NCI-H1694 treated with DMSO at 0.1 percent for 48 hours (cell line): Measurements from ENCODE around the gene FCHSD1.
A peak's percentile ranks its signal among the peaks of the same experiment; 100 is the strongest.

Experiments
- DNase-seq: peaks from one replicate; lab custom pipeline; 2025; lab: John Stamatoyannopoulos, UW

The FCHSD1 gene

GRCh38 chr5:141641634-141642267, 9.5 kb downstream of the FCHSD1 start:
- no peak for DNase-seq

DNA sequence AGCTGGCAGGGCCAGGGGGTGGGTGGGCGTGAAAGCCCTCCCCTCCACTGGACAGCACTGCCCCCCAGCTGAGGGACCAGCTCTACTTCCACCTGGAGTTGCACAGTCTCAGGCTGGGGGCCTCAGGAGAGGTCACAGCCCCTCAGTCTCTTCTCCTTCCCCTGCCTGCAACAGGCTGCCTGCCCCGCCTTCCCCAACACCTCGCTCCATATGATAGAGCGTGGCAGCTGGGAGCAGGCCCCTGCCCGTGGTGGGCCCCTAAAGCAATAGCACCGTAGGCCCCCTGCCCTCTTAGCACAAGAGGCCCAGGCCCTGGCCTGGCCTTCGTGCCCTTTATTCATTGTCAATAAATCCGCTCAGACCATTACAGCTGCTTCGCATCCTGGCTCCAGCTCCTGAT, 10.5 kb downstream of the FCHSD1 start:
- no peak for DNase-seq

GRCh38 chr5:141640051-141640415, 11.2 kb downstream of the FCHSD1 start:
- DNase-seq: no peak

DNA sequence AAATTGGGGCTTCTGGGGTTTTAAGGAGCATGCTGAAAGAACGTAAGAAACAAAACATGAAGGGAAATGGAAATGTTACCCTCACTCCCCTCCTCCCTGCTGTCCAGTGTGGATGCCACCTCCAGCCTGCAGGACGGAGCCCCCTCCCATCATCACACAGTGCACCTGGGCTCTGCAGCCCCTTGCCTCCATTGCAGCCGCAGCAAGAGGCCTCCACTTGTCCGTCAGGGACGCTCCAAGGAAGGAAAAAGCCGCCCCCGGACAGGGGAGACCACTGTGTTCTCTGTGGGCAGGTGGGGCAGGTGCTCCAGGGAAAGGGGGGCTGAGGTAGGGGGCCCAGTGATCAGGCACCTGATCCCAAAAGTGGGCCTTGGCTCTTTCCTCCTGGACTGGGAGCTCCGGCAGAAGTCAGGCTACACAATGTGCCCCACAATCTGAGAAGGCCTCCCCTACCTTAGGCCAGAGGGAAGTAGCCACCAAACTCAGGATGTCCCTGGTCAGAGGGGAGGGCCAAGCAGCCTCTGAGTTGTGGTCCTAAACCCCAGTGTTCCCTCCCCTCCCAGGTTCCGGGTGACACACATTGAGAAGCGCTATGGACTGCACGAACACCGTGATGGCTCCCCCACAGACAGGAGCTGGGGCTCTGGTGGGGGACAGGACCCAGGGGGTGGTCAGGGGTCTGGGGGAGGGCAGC, 11.7 kb downstream of the FCHSD1 start:
- DNase-seq: no peak

DNA sequence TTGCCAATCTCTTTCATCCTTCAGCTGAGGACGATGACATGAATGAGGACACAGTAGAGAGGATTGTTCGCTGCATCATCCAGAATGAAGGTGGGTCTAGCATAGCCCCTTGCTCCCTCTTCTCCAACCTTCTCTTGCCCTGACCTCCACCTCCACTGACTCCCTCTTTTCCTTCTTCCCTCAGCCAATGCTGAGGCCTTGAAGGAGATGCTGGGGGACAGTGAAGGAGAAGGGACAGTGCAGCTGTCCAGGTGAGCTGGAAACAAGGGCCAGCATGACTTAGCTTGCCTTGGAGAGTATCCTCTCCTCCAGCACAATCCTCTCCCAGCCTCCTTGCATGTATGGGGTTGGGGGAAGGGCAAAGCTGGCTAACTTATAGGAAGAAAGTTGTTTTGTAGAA, 12.4 kb downstream of the FCHSD1 start:
- DNase-seq: no peak

GRCh38 chr5:141637767-141638419, 13.3 kb downstream of the FCHSD1 start:
- no peak for DNase-seq

DNA sequence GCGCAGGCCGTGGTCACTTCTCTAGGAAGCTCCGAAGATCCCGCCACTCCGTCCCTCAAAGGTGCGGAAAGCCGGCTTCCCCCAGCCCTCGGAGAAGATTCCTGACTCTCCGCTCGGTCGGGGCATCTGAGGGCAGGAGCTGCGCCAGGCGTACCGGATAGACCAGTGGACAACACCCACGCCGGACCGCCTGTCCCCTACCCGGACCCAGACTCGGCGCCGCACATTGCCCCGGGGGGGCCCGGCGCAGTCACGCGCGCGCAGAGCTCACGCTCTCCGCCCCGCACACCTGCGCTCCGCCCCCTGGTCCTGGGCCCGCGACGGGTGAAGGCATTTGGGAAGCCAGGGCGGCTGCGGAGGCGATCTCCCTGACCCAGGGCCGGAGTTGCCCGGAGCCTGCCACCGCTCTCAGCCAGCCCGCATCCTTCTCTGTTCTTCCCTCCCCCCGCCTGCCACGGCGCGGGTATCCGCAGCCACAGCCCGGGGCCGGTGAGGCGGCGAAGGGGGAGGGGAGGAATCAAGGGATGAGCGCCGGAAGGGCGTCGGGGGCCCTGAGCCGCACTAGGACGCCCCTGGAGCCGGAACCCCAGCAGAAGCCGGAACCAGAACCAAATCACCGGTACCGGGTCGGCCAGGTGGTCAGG, 14.0 kb downstream of the FCHSD1 start:
- DNase-seq: no peak

GRCh38 chr5:141636413-141637122, 14.7 kb downstream of the FCHSD1 start, which contains the start of the genes HDAC3 and RELL2:
Gene HDAC3, minus strand, starts transcription at chr5:141636849. Its CDS starts 59 bp downstream, at chr5:141636790.
Gene RELL2, plus strand, starts transcription at chr5:141636997. Its CDS starts 1,229 bp downstream, at chr5:141638226.
- DNase-seq: peak; percentile 76

DNA sequence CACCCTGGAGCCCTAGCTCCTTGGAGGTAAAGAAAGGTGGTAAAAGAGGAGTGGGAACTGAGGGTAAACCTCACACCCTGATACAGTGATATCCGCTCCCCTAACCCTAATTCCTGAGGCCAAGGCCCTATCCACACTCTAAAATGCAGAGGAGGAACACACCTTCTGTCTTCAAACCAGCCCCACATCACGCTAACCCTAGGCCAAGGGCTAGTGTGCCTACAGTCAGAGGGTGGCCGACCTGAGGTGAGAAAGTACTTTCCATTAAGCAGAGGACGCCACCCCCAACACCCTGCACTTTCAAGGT, 15.2 kb downstream of the FCHSD1 start:
- DNase-seq: no peak

GRCh38 chr5:141635646-141636045, 15.6 kb downstream of the FCHSD1 start:
- no peak for DNase-seq

GRCh38 chr5:141634720-141635119, 16.5 kb downstream of the FCHSD1 start:
- no peak for DNase-seq

GRCh38 chr5:141633871-141634561, 17.2 kb downstream of the FCHSD1 start:
- no peak for DNase-seq

DNA sequence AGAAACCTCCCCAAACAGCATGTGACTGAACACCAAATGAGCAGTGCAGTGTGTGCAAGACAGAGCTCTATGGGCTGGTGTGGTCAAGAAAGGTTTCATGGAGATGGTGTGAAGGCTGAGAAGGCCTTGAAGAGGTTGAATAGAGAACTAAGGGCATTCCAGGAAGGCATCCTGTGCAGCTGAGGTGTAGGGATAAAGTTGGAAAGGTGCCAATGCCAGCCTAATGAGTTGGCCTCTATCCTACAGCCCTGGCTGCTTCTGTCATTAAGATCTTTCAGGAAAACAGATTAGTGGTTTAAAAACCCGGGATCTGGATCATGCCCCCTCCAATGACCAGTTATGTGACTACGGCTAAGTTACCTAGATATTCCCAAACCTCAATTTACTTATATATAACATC, 18.6 kb downstream of the FCHSD1 start:
- DNase-seq: no peak

GRCh38 chr5:141630570-141631140, 20.6 kb downstream of the FCHSD1 start:
- no peak for DNase-seq

- no peak for DNase-seq
These were observed 22.9 kb downstream of the FCHSD1 start for GRCh38 chr5:141628175-141628788.

DNA sequence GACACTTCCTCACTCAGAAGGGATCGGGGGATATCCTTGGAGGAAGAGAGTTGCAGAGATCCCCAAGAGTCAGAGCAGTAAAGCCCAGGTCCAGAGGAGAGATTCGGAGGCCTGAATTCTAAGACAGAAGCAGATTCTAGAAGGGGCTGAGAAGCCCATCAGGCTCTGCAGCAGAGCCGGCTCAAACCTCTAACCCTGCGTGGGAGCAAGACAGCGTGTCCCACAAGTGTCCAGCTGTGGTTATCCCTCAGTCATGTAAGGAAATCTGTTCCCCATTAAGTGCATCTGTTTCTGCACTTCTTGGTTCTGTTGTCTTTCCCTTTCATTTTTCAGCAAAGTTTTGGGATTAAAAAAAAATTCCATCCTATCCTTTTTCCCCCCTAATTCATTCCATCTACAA, 27.6 kb downstream of the FCHSD1 start:
- DNase-seq: no peak

DNA sequence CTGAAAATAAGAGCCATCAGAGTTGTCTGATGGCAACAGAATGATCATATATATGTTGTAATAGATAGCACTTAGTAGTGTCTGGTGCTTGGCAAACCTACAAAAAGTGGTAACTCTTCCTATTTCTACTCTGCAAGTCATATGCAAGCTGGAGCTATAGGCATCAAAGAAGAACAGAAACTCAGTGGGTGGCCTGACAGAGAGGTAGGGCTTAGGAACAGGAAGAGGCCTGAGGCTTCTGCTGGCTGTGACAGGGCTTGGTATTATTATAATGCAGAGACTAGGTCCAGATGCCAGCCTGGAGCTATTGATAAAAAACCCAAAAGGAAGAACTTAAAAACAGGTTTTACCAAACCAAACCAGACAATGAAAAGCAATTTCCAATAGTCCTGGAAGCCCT, 28.0 kb downstream of the FCHSD1 start:
- no peak for DNase-seq

- peak; percentile 84 for DNase-seq
These were observed 32.2 kb downstream of the FCHSD1 start, which contains the start of gene DIAPH1 for GRCh38 chr5:141618804-141619554. Gene DIAPH1, minus strand, starts transcription at chr5:141619000. Its CDS starts 86 bp downstream, at chr5:141618914.

DNA sequence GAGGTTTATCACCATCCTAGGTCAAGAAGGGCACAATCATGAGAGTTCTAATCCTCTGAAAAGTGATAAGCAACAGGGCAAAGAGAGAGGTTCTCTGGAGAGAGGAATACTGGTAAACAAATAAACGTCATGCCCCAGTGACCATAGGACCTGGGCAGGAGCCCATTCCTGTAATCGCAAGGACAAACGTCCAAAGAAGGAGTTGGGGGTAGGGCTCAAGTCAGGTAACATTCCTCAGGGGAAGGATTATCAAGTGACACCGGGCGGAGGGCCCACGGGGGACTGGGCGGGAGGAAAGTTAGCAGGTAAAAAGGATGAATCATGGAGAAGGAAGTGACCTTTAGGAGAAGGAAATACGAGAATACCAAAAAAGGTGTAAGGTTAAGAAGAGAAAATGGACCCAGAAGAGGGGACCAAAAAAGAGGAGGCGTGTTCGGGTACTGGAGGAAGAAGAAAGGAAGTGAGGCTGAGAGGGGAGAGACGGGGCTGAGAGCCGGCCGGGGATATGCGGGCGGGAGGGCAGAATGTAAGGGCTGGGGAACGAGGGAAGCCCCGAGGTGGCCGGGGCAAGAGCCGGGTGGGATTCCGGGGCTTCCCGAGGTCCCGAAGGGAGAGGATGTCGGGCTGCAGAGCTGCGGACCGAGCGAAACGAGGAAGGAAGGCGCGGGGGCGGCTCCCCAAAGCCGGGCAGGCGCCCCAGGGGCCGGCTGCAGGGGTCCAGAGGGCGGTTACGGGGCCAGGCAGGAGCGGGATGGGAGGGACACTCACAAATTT, 33.0 kb downstream of the FCHSD1 start:
- DNase-seq: no peak
